ENCODE results near the gene NTM.

The NTM gene

DNA sequence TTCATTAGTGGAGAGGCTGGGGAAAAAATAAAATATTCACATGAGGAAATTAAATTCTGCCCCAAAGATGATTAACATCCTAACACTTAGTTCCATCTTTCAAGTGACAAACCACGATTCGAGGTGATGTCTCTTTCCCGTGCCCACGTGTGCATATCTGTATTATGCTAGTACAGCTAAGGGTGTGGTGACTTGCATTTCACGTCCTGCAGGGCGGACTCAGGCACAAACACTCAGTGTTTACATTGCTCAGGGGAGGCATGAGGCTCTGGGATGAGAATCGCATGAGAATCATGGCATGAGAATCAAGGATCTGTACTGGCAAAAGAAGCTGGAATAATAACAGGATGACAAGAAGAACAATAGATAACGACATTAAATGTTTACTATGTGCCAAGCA, 179.4 kb downstream of the NTM start:
- DNase-seq (ENCODE audit: low read depth): no peak

DNA sequence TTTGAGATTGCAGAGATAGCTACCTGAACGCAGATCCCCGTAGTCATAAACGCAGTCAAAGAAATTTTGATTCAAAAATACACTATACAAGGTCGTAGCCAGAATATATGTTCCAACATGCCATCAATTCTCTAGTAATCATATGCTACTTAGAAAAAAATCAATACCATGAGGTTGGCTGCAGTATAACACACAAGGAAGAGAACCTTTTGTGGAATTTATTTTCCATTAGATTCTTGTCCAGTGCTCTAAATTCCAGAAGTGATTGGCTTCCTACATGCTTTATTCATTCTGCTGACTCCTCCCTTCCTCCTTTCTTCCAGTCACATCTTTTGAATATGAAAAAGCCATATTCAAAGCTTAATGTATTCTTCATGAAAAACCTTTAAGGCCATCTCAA, 189.9 kb downstream of the NTM start:
- DNase-seq (ENCODE audit: low read depth): no peak

DNA sequence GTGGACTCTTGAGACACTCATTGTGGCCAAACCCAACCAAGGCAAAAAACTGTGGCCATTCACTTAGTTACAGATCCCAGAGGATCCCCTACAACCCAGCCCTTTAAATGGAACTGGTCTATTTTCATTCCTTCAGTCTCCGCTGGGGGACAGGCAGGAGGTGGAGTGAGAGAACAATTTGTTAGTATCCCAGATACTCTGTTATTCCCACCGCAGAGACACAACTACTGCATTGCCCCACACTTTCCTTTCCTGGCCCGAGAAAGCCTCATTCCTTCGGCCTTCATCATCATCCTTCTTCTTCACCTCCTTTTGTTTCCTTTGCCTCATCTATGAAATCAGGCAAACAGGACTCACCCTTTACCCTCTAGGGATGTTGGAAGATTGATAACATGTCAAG, 191.1 kb downstream of the NTM start:
- no peak for DNase-seq (ENCODE audit: low read depth)

DNA sequence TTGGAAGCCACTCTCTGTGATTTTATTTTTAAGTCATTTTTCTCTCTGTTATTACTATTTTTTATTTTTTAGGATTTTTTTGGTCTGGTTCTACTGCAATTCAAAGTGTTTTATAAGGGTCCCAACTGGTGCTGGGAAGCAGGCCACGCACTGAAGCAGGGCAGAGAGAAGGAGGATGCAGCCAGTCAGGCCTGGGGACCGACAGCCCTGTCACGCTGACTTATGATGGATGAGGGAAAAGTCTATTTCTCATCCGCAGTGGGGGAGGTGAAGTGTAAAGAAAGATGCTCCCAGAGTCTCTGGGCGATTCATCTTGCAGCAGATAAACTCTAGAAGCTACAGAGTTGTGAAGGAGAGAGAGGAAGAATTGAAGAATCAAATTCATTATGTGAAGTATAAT, 191.6 kb downstream of the NTM start:
- DNase-seq (ENCODE audit: low read depth): no peak

DNA sequence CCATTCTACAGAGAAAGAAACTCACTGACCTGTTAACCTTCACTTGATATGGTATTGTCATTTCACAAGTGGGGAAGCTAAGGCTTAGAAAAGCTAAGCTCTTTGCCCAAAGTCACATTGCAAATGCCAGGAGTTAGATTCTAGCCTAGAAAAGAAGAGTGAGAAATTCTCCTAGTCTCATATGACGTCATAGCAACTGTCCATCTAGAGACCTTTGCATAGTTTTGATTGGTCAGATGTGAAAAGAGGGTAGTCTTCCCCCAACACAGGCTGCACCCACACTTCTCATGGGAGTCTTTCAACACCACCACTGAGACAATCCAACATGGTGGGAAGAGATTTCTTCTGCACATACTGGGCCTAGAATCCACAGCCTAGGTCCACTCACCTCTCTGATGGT, 197.9 kb downstream of the NTM start:
- no peak for DNase-seq (ENCODE audit: low read depth)

DNA sequence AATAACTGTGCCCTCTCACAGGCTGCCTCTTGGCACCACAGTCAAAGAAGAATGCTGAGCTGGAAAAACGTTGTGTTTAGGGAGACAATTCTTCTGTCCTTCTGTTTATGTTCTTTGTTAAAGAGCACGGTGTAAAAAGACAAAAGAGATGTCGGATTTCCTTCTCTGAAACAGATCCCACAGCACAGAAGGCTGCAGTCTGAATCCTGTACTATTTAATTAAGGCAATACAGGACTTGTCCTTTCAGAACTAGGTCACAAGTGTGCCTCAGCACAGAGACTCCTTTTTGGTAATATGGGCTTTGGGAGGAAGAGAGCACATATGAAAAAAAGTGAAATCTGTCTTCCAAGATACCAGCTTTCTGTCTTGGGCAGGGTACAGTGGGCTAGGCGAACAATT, 201.2 kb downstream of the NTM start:
- DNase-seq (ENCODE audit: low read depth): no peak

DNA sequence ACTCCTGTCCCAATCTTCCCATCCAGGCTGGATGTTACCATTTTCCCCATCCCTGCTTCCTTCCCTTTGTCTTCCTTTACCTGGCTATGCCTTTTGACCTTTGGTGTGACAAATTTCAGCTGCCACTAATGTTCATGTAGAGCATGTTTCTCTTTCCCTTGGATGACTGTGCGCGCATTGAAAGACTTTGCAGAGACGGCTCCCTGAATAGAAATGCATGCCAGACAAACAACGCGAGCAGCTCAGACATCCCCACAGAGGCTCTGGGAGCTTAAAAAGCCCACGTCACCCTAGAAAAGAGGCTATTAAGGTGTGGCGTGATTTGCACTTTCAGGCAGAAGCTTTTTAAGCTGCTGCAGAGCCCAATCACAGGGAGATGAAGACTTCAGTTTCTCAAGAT, 202.0 kb downstream of the NTM start:
- DNase-seq (ENCODE audit: low read depth): no peak

DNA sequence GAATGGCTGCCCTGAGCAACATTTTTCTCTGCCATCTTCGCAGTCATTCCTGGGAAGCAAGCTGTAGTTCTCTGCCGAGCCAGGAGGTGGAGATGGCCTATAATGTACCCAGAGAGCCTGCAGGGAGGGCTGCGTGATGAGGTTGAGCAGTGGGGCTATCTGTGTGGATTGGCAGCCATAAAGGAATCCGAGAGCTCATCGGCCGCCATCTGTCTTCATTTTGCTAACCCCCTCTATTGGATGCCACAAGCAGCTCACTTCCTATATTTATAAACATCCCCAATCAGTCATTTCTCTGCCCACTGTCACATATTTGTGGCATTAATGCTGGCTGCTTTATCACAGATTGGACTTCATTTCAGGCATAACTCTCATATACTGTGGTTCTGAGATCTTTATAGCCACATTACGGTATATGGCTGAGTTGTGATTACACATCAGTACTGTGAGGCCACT, 209.5 kb downstream of the NTM start:
- no peak for DNase-seq (ENCODE audit: low read depth)

DNA sequence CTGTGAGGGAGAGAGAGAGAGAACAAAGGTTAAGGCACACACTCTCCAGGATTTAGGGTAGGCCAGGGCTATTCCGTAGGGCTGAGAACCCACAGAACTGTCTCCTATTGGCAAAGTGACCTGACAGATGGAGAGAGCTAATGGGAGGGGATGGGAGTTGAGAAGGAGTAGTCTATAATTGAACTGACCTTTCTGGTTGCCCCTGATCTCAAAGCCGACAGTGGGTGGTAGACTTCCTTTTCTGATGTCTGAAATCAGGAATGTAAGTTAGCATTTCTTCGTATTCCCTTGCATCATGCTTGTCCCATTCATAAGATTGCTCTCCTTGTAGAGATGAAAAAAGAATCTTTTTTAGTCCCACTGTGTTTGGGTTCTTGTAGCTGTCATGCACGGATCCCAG, 210.1 kb downstream of the NTM start:
- no peak for DNase-seq (ENCODE audit: low read depth)

DNA sequence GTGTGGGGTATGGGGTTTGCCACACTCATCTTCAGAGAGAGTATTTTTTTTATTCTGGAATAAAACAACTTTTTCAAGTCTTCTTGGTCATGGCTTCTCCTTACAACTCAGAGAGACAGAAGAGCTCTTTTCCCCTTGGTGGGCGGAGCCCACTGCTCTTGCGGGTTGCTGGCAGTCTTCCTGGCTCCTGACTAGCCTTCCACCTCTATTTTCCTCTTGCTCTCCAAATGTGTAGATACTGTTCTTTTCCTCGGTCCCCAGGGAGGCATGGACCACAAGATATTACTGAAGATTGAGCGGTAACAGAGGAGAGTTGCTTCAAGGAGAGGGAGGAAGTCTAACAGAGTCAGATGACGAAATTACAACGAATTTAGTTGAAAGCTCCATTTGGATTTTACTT, 210.6 kb downstream of the NTM start:
- DNase-seq (ENCODE audit: low read depth): no peak

DNA sequence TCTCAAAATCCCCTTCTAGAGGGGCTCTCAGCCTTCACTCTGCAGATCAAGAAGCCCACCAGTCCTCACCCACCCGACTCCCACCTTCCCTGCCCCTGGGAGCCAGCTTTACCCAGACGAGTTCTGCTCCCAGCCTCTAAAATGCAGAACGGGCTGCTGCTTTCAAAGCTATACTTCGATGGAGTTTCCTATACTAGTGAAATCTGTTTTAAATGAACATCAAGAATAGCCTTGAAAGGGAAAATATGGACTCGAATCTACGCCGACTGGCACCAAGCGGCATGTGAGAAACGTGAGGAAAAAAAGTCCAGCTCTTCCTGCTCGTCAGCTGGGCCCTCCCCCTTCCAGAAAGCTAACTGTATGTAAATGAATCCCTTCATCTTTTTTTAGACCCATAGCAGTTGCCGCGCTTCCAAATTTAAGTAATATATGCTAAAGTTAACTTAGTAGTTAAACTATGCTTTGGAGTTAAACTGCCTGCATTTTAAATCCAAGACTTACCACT, 211.7 kb downstream of the NTM start:
- no peak for DNase-seq (ENCODE audit: low read depth)

DNA sequence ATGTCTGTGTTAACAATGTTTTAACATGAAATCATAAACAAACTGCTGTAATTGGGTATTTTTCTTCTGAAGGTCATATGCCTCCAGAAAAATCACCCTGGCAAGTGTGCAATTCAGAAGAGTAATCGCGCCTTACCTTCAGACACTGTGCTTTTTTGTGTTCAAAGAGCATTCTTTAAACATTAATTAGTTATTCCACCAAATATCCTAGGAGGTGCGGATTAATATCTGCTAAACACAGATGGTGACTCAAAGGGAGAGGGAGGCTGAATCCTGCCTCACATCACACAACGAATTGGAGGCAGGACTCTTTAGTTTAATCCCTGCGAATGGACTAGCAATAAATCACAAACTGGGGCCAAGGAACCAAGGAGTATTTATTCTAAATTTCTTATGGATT, 213.0 kb downstream of the NTM start:
- no peak for DNase-seq (ENCODE audit: low read depth)

DNA sequence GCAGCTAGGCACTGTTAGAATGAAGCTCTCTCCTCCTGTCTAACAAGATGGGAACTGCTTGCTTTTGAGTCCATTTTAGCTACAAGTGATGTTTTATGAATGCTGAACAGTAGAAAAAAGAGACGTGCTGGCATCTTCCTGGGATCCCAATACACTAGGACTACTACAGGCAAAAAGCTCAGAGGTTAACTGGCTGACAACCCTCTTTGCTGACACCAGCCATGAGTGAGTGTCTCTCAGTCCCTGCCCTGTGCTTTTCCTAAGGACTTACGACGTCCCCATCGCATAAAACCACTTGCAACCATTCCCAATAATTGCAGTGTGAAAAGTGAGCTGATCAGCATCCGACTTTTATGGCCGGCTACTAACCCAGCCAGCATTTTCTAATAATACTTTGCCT, 213.5 kb downstream of the NTM start:
- no peak for DNase-seq (ENCODE audit: low read depth)

DNA sequence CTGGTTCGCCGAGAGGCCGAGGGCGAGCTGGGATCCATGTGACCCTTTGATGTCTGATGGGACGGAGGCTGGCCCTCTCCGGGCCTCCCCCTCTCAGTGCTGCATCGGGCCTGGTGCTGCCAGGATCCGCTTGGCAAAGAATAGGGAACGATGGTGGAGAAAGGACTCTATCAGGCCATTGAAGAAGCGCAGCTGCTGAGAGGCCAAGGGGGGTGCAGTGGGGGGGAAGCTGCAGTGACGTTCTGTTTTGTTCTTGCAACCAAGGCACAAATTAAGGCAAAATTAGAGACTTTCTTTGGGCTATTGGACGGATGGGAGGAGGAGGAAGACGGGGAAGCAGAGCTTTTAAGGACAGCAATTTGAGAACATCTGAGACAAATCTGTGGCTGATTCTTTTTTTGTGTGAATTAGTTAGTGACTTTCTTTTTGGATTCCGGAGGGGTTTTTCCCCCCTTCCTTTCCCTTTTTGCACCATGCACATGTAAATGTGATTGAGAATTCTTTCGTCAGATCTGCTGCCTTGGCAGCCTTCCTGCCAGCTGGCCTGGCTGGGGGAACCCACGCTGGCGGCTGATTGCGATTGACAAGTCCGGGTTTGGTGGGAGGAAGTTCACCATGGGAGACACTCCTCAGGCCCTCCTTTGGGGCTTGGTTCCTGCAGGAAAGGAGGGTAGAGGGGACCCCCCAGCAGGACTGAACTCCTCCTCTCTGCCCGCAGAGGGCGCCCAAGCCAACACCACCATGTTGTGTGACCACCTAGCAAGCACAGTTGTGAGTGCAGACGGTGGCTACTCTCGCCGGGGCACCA, 214.6 kb downstream of the NTM start:
- no peak for DNase-seq (ENCODE audit: low read depth)

DNA sequence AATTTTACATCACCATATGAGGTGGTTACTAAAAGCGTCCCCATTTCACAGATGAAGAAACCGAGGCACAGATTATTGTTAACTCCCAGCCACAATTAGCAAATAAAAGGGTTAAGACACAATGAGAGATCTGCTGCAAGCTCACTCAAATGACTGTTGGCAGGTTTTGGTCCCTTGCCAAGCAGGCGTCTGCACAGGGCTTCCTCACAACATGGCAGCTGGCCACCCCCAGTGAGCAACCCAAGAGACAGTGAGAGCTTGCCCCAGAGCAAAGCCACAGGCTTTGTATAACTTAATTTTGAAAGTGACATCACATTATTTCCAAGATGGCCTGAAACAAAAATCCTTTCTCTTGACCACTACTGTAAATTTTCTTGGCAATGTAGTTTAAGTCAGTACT, 217.6 kb downstream of the NTM start:
- DNase-seq (ENCODE audit: low read depth): no peak

DNA sequence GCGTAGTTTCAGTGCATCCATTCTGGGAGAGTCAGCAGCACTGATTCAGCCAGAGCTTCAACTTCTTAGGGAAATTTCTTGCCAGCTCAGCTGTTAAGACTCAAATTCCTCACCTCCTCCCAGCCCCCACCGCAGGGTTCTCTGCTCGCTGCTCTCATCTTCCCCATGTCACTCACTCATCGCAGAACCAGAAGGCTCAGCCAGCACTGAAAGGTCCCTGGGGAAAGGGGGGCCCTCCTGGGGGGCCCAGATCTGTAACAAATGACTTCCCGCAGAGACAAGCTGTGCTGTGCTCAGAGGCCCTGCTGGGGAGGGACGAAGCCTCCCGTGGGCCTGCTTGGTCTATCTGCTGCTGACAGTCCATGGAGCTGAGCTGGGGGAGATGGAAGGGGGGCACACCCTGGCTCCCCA, 220.6 kb downstream of the NTM start:
- no peak for DNase-seq (ENCODE audit: low read depth)

DNA sequence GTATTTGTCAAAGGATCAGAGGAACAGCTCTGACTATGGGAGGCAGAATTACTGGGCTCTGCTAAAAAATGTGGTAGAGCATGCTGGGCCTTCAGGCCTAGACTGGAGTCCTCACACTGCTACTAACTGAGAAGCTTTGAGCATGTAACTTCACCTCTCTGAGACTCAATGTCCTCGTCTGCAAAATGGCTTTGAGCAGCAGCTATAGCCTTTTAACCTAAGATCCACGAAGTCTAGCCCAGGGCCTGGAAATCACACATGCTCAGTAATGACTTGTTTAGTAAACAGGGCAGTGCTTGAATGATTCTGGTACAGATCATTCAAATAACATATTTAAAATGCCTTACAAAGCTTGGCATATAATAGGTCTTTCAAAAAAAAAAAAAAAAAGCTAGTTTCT, 221.7 kb downstream of the NTM start:
- DNase-seq (ENCODE audit: low read depth): no peak

DNA sequence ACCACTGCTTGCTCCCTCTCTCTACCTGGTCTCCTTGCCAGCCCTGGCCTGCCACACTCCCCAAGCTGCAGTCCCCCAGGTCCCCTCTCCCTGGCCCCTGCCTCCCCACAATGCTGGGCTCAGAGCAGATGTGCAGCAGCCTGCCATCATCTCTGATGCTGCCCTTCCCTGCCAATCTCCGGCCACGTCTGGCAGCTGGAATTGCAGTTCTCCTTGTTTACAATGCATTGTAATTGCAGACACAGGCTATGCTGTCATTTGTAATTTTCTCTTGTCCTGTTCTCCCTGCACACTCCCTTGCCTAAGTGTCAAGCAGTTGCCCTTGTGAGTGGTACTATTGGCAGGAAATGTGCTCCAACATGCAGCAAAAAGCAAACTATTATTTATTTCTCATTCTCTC, 222.3 kb downstream of the NTM start:
- no peak for DNase-seq (ENCODE audit: low read depth)

DNA sequence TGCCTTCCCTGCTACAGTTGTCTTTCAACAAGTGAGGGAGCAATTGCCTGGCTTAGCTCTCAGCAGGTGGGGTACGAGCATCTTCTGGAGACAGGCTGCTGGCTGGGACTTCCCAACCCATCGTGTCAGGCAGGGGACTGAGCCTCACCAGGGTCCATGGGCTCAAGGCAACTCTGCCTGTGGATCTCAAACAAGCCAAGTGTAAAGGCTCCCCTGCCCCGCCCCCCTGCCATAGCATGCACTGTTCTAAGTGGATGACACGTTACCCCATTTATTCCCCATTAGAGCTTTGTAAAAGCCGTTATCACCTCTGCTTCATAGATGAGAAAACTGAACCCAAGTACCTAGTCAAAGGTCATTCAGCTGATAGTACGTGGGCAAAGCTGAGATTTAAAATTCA, 222.9 kb downstream of the NTM start:
- no peak for DNase-seq (ENCODE audit: low read depth)

DNA sequence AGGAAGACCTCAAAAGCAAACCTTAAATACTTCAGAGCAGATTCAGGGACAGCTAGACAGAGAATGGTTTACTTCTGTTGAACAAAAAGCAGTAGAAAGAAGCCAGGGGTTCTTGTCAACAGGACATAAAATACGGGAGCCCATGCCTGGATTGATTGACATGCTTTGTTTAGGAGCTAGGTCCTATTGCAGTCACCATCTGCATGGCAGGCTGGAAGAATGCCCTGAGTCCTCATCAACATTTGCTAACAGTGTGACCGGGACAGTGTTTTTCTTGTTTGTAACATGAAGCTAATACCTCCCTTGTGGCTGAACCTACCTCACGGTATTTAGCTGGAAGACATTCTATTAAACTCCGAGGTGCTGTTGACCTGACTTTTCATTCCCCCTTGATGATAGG, 225.4 kb downstream of the NTM start:
- DNase-seq (ENCODE audit: low read depth): no peak

DNA sequence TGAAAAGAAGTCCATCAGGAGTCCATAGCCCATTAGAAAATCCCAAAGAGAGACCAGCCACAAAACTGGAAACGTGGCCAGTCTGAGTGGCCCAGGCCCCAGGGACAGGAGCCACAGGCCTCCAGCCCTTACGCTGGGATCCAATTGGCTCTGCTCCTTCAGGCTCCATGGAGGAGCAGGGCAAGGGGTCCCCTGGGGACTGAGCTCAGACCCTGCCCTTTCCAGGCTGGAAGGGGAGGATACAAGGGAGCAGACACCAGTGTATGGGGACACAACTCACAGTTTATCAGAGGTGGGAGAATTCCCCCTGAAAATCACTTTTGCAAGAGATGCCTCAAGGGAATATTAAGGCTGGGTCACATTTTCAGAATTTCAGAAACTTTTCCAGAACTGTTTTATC, 227.5 kb downstream of the NTM start:
- DNase-seq (ENCODE audit: low read depth): no peak

DNA sequence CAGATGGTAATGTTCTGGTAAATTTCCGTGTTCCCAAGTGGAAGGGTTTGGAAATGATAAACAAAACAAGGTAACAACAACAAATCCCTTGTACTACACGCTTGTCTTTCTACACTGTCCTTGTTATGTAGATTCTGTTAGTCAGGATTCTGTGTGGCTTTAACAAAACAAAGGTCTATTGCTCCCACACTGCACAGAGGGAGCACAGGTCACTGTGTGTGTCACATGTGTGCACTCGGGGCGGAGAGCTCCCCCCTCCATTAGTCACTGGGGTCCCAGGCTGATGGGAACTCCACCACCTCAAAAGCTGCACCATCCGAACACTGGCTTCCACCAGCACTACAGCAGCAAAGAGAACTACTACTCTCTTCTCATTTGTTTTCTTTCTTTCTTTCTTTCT, 227.9 kb downstream of the NTM start:
- no peak for DNase-seq (ENCODE audit: low read depth)

DNA sequence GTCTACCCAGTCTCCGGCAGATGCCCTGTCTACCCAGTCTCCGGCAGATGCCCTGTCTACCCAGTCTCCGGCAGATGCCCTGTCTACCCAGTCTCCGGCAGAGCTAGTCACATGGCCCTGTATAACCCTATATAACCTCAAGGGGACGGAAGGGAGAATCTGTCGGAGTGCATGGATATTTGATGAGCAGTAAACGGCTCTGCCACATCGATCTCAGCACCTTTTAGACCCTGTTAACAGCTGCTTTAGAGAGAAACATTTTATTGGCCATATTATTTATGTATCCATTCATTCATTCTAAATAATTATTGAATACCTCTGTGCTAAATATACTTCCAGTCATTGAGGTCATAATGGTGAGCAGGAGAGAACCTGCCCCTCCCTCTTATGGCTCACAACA, 228.9 kb downstream of the NTM start:
- DNase-seq (ENCODE audit: low read depth): no peak

DNA sequence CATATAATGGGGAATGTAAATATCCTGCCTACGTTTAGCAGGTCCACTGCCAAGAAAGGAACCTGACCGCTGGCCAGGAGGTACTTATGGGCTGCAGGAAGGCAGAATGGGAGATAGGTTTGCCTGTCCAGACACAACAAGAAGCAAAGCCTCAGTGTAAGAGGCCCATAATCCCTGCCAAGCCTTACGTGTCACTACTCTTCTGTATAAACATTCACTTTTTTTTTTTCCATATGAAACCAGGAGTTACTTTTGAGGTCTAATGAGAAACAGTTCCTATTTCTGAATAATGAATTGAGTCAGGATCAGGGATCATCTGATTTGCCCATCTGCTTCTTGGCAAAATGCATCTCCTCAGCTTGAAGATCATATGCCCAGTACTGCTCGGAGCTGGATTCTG, 230.2 kb downstream of the NTM start:
- DNase-seq (ENCODE audit: low read depth): no peak

Measured in activated T-helper 1 cell treated with Interleukin-2 at 50 U/mL for 16 hours (primary cell).